ENCODE data around the gene CEP295NL.

- TF ChIP-seq EZH2 (IDR thresholded peaks at IDR 0.05; ENCODE audit: low read length, unreplicated experiment) (no peak), CTCF (conservative IDR thresholded peaks at IDR 0.05; ENCODE audit: low read depth, low read length) (no peak), EZH2phosphoT487 (IDR thresholded peaks at IDR 0.05; ENCODE audit: borderline replicate concordance, low read length) (no peak)
Measured at GRCh38 chr17:78853926-78854394, 49.0 kb downstream of the CEP295NL start.
